Right lobe of liver (tissue), 6 donors: ENCODE results near the gene PRPF19. TPM values are rescaled to one million over a fixed set of nuclear protein-coding genes. Genes with fewer than 3 reads are reported as not detected.
A peak's percentile ranks its signal among the peaks of the same experiment; 100 is the strongest.

ENCODE experiments used
- ATAC-seq, 4 donors: fragments of 200-7000 bp; cut with Tn5 transposase; one replicate each; pipeline ENCODE4 v1.9.1; 2020; ENCODE audit warnings: mild to moderate bottlenecking in 4 of 4, moderate library complexity in 4 of 4
- DNase-seq, 3 donors: peaks; one replicate each; pipeline ENCODE4 v3.0.0-alpha.2; 2020
- H3K27ac ChIP-seq, 3 donors: fragments of 200-600 bp; one replicate each; pipeline ENCODE4 v1.8.0; 2022
- H3K27me3 ChIP-seq, 2 donors: fragments of 200-600 bp; one replicate each; pipeline ENCODE4 v1.8.0; 2022
- H3K36me3 ChIP-seq, 4 donors: fragments of 200-600 bp; sonication (generic) in 1 of 4; one replicate each; pipeline versions ENCODE4 v1.5.1 to v1.8.0; 2017 to 2022; ENCODE audit warnings: control low read depth in 1 of 4
- H3K4me1 ChIP-seq, 4 donors: fragments of 200-600 bp; sonication (generic) in 1 of 4; one replicate each; pipeline versions ENCODE4 v1.5.1 to v1.8.0; 2017 to 2022; ENCODE audit warnings: control low read depth in 1 of 4
- H3K4me3 ChIP-seq, 3 donors: fragments of 200-600 bp; one replicate each; pipeline ENCODE4 v1.8.0; 2022
- H3K9me3 ChIP-seq, 4 donors: fragments of 200-600 bp; sonication (generic) in 1 of 4; one replicate each; pipeline versions ENCODE4 v1.5.1 to v1.8.0; 2017 to 2022; ENCODE audit warnings: control low read depth in 1 of 4
- CTCF ChIP-seq, 4 donors: fragments of 200-600 bp in 3 of 4; fragments of 450-650 bp in 1 of 4; IDR thresholded peaks; one replicate each; pipeline versions ENCODE4 v1.5.1 to v1.8.0; 2016 to 2022; ENCODE audit warnings: antibody characterized with exemption in 4 of 4, mild to moderate bottlenecking in 2 of 4
- POLR2A ChIP-seq: fragments of 450-650 bp; IDR thresholded peaks from one replicate; pipeline ENCODE4 v1.6.1; 2017; ENCODE audit warnings: antibody characterized with exemption, mild to moderate bottlenecking
- WGBS: methylation state at CpG from one replicate; pipeline ENCODE4 v1.1.6; 2018; ENCODE audit warnings: low coverage, low lambda C conversion rate; ENCODE audit not compliant: insufficient coverage; ENCODE audit errors: missing lambda C conversion rate; 5-methylcytosine and 5-hydroxymethylcytosine counted together
- intact Hi-C, 2 donors: fragments of 100-400 bp; cut with DNase I; formaldehyde crosslinking; loops; one replicate each; pipeline versions ENCODE4 v1.11.2 to v1.14.1; 2022
- total RNA-seq, 6 experiments: library from RNA; depleted of rRNA in 2 of 6; stranded (reverse); fragments of >200 nt in 2 of 6; fragmentation: NEBNext Ultra II Directional in 3 of 6; extraction: Animal tissue kit (Norgen Biotek cat#: 25700) in 3 of 6; gene quantifications; one replicate each; pipeline versions ENCODE4 v1.1.0 to v1.2.4, GENCODE V29; 2016 to 2023
- donor health status: DM: no; HTN: yes; CAD: no.
- donor health status: DM: no; HTN: no; CAD: no.
- donor health status: DM: no; HTN: no; CAD: no.
- donor health status: DM: no; HTN: yes; CAD: no.
- donor health status: DM: no; HTN: yes; CAD: no.

The PRPF19 gene
- total RNA-seq, 6 experiments from 2014 or later, result 45.5 to 82.6 (median 48.3) TPM

- ATAC-seq, result no peak
- intact Hi-C loops, result no loop called here
- TF ChIP-seq CTCF (IDR thresholded peaks at IDR 0.05) (no peak), POLR2A (no peak)
- Histone ChIP-seq H3K4me1 (no peaks in the 10 kb centered on the region), H3K4me3 (no peak overlapping the region), H3K9me3 (no peaks in the 10 kb centered on the region), H3K36me3 (no peaks in the 10 kb centered on the region), H3K27me3 (no peaks in the 10 kb centered on the region), H3K27ac (no peak overlapping the region)
- DNase-seq, result no peak
- no CpG with 5 or more reads among the region's 4 CpGs for WGBS
These were observed 47.5 kb downstream of the PRPF19 start for GRCh38 chr11:60858731-60859464.

- H3K27ac ChIP-seq, result no peak overlapping the region
- no peak overlapping the region for H3K4me3 ChIP-seq
- H3K9me3 ChIP-seq, result no peaks in the 10 kb centered on the region
- H3K27me3 ChIP-seq, result no peaks in the 10 kb centered on the region
- no peak for TF ChIP-seq CTCF (IDR thresholded peaks at IDR 0.05)
- no peak for TF ChIP-seq POLR2A
- ATAC-seq, result no peak
- no peaks in the 10 kb centered on the region for H3K4me1 ChIP-seq
- WGBS, result 67% methylated on average over 1 of the region's 8 CpGs
- no peak for DNase-seq
- intact Hi-C loops, result no loop called here
- H3K36me3 ChIP-seq, result no peaks in the 10 kb centered on the region
These were observed 48.1 kb downstream of the PRPF19 start for GRCh38 chr11:60858236-60858635.

GRCh38 chr11:60857378-60858232 lies 48.8 kb downstream of the PRPF19 start:
- no peaks in the 10 kb centered on the region for H3K9me3 ChIP-seq
- H3K4me3 ChIP-seq, result no peak overlapping the region
- intact Hi-C loops, result no loop called here
- H3K27me3 ChIP-seq, result no peaks in the 10 kb centered on the region
- no peak overlapping the region for H3K27ac ChIP-seq
- no peaks in the 10 kb centered on the region for H3K4me1 ChIP-seq
- no peak for DNase-seq
- no peaks in the 10 kb centered on the region for H3K36me3 ChIP-seq
- 83% methylated on average over 5 of the region's 5 CpGs for WGBS
- TF ChIP-seq POLR2A (no peak), CTCF (IDR thresholded peaks at IDR 0.05) (no peak)
- no peak for ATAC-seq

- Histone ChIP-seq H3K4me3 (no peak within 1 kb of the TSS), H3K27ac (no peak within 1 kb of the TSS), H3K27me3 (no peaks in the 10 kb centered on the region), H3K36me3 (no peaks in the 10 kb centered on the region), H3K4me1 (peaks cover 0 to 5% (median 0%) of the 10 kb centered on the region in 4 donors), H3K9me3 (no peaks in the 10 kb centered on the region)
- no peak for DNase-seq
- intact Hi-C loops, result no loop called here
- WGBS, result 20% methylated on average over 14 of the region's 14 CpGs
- ATAC-seq, result peak in 2 of 4 donors; percentile 6 to 10
- TF ChIP-seq POLR2A (no peak), CTCF (IDR thresholded peaks at IDR 0.05) (no peak)
These were observed 50.4 kb downstream of the PRPF19 start, which contains the start of gene PTGDR2 for GRCh38 chr11:60855726-60856633. Gene PTGDR2 (minus strand): TSS chr11:60855950. CDS start chr11:60853722, 2,228 bp downstream.
